ENCODE data around the gene PEF1.

DNA sequence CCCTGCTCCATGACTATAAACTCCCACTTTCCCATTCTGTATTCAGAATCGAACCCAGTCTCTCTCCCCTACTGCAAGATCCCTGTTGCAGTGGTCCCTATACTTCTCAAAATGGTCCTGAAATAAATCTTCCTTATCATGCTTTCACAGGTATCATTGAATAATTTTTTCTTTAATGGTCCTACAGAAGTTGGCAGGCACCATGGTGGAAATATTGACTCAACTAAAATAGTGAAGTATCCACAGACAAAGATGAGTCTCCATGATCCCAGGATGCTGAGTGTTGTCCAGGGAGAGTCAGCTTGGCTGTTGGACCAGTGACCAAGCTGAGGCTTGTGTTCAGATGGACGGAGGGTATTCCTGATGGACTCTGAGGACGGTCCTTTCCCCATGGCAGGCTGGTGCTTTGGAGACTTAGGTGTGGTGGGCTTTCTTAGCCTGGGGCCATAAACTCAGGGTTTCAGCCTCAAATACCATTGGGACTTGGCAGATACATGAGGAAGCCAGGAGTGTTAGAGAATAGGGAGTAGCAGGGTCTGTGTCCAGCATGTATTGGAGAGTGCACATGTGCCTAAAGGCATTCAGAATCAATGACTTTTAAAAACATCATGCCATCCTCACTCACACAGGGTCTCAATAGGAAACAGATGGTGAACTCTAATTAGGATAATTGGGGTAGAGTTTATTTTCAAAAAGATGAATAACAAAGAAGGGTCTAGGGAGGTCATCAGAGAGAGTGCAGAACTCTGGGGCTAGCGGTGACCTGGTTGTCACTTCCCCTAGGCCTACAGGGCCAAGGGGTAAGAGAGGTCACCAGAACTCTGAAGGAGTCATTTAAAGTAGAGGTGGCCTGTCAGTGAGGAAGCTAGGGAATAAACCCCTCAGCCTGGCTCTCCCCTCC lies 48.6 kb downstream of the PEF1 start:
- TF ChIP-seq, protein P1, sequence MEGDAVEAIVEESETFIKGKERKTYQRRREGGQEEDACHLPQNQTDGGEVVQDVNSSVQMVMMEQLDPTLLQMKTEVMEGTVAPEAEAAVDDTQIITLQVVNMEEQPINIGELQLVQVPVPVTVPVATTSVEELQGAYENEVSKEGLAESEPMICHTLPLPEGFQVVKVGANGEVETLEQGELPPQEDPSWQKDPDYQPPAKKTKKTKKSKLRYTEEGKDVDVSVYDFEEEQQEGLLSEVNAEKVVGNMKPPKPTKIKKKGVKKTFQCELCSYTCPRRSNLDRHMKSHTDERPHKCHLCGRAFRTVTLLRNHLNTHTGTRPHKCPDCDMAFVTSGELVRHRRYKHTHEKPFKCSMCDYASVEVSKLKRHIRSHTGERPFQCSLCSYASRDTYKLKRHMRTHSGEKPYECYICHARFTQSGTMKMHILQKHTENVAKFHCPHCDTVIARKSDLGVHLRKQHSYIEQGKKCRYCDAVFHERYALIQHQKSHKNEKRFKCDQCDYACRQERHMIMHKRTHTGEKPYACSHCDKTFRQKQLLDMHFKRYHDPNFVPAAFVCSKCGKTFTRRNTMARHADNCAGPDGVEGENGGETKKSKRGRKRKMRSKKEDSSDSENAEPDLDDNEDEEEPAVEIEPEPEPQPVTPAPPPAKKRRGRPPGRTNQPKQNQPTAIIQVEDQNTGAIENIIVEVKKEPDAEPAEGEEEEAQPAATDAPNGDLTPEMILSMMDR (IDR thresholded peaks at IDR 0.05): no peak
- TF ChIP-seq POLR2A (IDR thresholded peaks at IDR 0.05): no peak

Measured in gastroesophageal sphincter (tissue), 3 donors.